GM23338 (cell line): ENCODE measurements around the gene MED27.

Experiments
- CTCF ChIP-seq, 2 experiments: fragments of 200-600 bp in 1 of 2; sonication (generic) in 1 of 2; conservative IDR thresholded peaks; 2 replicates each; pipeline versions ENCODE4 v1.5.1 to v1.6.1; 2016 to 2017; ENCODE audit warnings: antibody characterized with exemption in 2 of 2, low read depth in 2 of 2, mild to moderate bottlenecking in 2 of 2, moderate library complexity in 1 of 2
- EZH2 ChIP-seq: fragments of 200-600 bp; sonication (generic); IDR thresholded peaks from one replicate; pipeline ENCODE4 v1.8.0; 2017; ENCODE audit warnings: antibody characterized with exemption, mild to moderate bottlenecking, low read depth; ENCODE audit not compliant: unreplicated experiment
- POLR2AphosphoS5 ChIP-seq: IDR thresholded peaks from 2 replicates; pipeline ENCODE4 v1.6.1; 2016; ENCODE audit warnings: antibody characterized with exemption, low read depth

- no peak for TF ChIP-seq POLR2AphosphoS5
- TF ChIP-seq CTCF (conservative IDR thresholded peaks at IDR 0.05; ENCODE audit: low read depth in 2 of 2): no peak
- no peak for TF ChIP-seq EZH2
Measured at GRCh38 chr9:131889437-131890251, 190.0 kb downstream of the MED27 start.
